OCI-LY7 (cell line): ENCODE data around the gene ITSN1. TPM values are rescaled to one million over a fixed set of nuclear protein-coding genes. Genes with fewer than 3 reads are reported as not detected.

ENCODE experiments used
- BruUV-seq: library from RNA; stranded (reverse); fragments of 400-500 nt; replicated peaks from 2 replicates; lab custom pipeline; 2021; lab: Mats Ljungman, UMichigan
- CTCF ChIA-PET: fragments of 300-600 bp; sonication (Branson Sonifier 250); formaldehyde crosslinking; loops from one replicate; lab custom pipeline; 2022; ENCODE audit warnings: antibody characterized with exemption; ENCODE audit not compliant: unreplicated experiment; lab: Charles Lee
- POLR2A ChIA-PET: fragments of 300-600 bp; sonication (Branson Sonifier 250); formaldehyde crosslinking; loops from one replicate; lab custom pipeline; 2022; ENCODE audit warnings: antibody characterized with exemption; lab: Charles Lee
- DNase-seq: peaks from one replicate; pipeline ENCODE4 v3.0.0-alpha.2; 2015; ENCODE audit warnings: low spot score
- H2AFZ ChIP-seq: fragments of 200-600 bp; sonication (generic), shearing (Covaris generic); 2 replicates; pipeline ENCODE4 v1.6.1; 2014; ENCODE audit warnings: mild to moderate bottlenecking, antibody characterized with exemption, low read length, moderate library complexity
- H3K27ac ChIP-seq: fragments of 200-600 bp; sonication (generic); 2 replicates; pipeline ENCODE4 v1.5.1; 2014; ENCODE audit warnings: mixed run types, low read depth, mild to moderate bottlenecking, moderate library complexity, low read length, inconsistent platforms; ENCODE audit not compliant: poor library complexity, severe bottlenecking
- H3K36me3 ChIP-seq: fragments of 200-600 bp; sonication (generic); 2 replicates; pipeline ENCODE4 v1.6.1; 2014; ENCODE audit warnings: mild to moderate bottlenecking, antibody characterized with exemption, low read length, moderate library complexity, mixed read lengths; ENCODE audit not compliant: insufficient read depth
- H3K4me1 ChIP-seq: fragments of 200-600 bp; sonication (generic); 2 replicates; pipeline ENCODE4 v1.5.1; 2014; ENCODE audit warnings: mild to moderate bottlenecking, low read length; ENCODE audit not compliant: insufficient read depth, poor library complexity, severe bottlenecking
- H3K4me2 ChIP-seq: fragments of 200-600 bp; sonication (generic); 2 replicates; pipeline ENCODE4 v1.6.1; 2014; ENCODE audit warnings: mild to moderate bottlenecking, low read length
- H3K4me3 ChIP-seq: fragments of 200-600 bp; sonication (generic); 2 replicates; pipeline ENCODE4 v1.5.1; 2014; ENCODE audit warnings: mild to moderate bottlenecking, low read depth, low read length; ENCODE audit not compliant: poor library complexity, severe bottlenecking
- H3K79me2 ChIP-seq: fragments of 200-600 bp; sonication (generic); 2 replicates; pipeline ENCODE4 v1.6.1; 2016; ENCODE audit warnings: low read depth, mild to moderate bottlenecking, low read length, moderate library complexity, mixed read lengths; ENCODE audit not compliant: insufficient read depth
- H3K9me2 ChIP-seq: fragments of 200-600 bp; sonication (generic); 2 replicates; pipeline ENCODE4 v1.6.1; 2016; ENCODE audit warnings: mild to moderate bottlenecking, low read length, mixed read lengths; ENCODE audit not compliant: insufficient read depth
- H3K9me3 ChIP-seq: fragments of 200-600 bp; sonication (generic); 2 replicates; pipeline ENCODE4 v1.6.1; 2014; ENCODE audit warnings: mild to moderate bottlenecking, mixed run types, low read length, mixed read lengths
- H4K20me1 ChIP-seq: fragments of 200-600 bp; sonication (generic); 2 replicates; pipeline ENCODE4 v1.6.1; 2014; ENCODE audit warnings: mild to moderate bottlenecking, antibody characterized with exemption, low read length, moderate library complexity, mixed read lengths; ENCODE audit not compliant: insufficient read depth
- EZH2phosphoT487 ChIP-seq: fragments of 200-600 bp; sonication (generic); IDR thresholded peaks from 2 replicates; pipeline ENCODE4 v1.6.1; 2018; ENCODE audit warnings: low read depth, borderline replicate concordance, mild to moderate bottlenecking, mixed run types, antibody characterized with exemption, low read length, moderate library complexity, mixed read lengths
- intact Hi-C: fragments of 100-400 bp; cut with micrococcal nuclease; formaldehyde crosslinking; loops from one replicate; pipeline ENCODE4 v1.10.0; 2022; ENCODE audit not compliant: unreplicated experiment
- total RNA-seq, 2 experiments: library from RNA; depleted of rRNA in 1 of 2; stranded (reverse); fragments of >200 nt in 1 of 2; shearing (Covaris generic) in 1 of 2; gene quantifications; 2 replicates each; pipeline ENCODE4 v1.2.3, GENCODE V29; 2014 to 2022
- TF ChIP-seq, protein P1 (sequence below): fragments of 200-600 bp; sonication (generic); conservative IDR thresholded peaks from 2 replicates; pipeline ENCODE4 v1.5.1; 2014; ENCODE audit warnings: mild to moderate bottlenecking, antibody characterized with exemption, low read length, moderate library complexity, mixed read lengths

Gene ITSN1
- total RNA-seq, 2 experiments from 2014 or later = 0.60 to 5.9 TPM

GRCh38 chr21:33753886-33754285 lies 111.6 kb downstream of the ITSN1 start:
- H3K4me1 ChIP-seq = no peaks in the 10 kb centered on the region
- H3K79me2 ChIP-seq = no peaks in the 10 kb centered on the region
- POLR2A ChIA-PET = no interaction called here
- TF ChIP-seq EZH2phosphoT487 = no peak
- TF ChIP-seq, protein P1, sequence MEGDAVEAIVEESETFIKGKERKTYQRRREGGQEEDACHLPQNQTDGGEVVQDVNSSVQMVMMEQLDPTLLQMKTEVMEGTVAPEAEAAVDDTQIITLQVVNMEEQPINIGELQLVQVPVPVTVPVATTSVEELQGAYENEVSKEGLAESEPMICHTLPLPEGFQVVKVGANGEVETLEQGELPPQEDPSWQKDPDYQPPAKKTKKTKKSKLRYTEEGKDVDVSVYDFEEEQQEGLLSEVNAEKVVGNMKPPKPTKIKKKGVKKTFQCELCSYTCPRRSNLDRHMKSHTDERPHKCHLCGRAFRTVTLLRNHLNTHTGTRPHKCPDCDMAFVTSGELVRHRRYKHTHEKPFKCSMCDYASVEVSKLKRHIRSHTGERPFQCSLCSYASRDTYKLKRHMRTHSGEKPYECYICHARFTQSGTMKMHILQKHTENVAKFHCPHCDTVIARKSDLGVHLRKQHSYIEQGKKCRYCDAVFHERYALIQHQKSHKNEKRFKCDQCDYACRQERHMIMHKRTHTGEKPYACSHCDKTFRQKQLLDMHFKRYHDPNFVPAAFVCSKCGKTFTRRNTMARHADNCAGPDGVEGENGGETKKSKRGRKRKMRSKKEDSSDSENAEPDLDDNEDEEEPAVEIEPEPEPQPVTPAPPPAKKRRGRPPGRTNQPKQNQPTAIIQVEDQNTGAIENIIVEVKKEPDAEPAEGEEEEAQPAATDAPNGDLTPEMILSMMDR = no peak
- CTCF ChIA-PET = no interaction called here
- H2AFZ ChIP-seq = no peak overlapping the region
- no peaks in the 10 kb centered on the region for H4K20me1 ChIP-seq
- H3K9me3 ChIP-seq = no peaks in the 10 kb centered on the region
- no TSS peak for BruUV-seq
- intact Hi-C loops = no loop called here
- no peak overlapping the region for H3K4me2 ChIP-seq
- DNase-seq = no peak
- H3K27ac ChIP-seq = no peak overlapping the region
- H3K4me3 ChIP-seq = no peak overlapping the region
- H3K9me2 ChIP-seq = no peaks in the 10 kb centered on the region
- no peaks in the 10 kb centered on the region for H3K36me3 ChIP-seq

GRCh38 chr21:33754481-33754880 lies 112.2 kb downstream of the ITSN1 start:
- BruUV-seq = no TSS peak
- Histone ChIP-seq H3K9me2 (no peaks in the 10 kb centered on the region), H3K79me2 (no peaks in the 10 kb centered on the region), H3K4me3 (no peak overlapping the region), H3K9me3 (no peaks in the 10 kb centered on the region), H3K36me3 (no peaks in the 10 kb centered on the region), H4K20me1 (no peaks in the 10 kb centered on the region), H2AFZ (no peak overlapping the region), H3K4me1 (no peaks in the 10 kb centered on the region), H3K4me2 (no peak overlapping the region), H3K27ac (no peak overlapping the region)
- TF ChIP-seq, protein P1 = no peak
- TF ChIP-seq EZH2phosphoT487 = no peak
- intact Hi-C loops = no loop called here
- CTCF ChIA-PET = no interaction called here
- POLR2A ChIA-PET = no interaction called here
- no peak for DNase-seq

- BruUV-seq = no TSS peak
- H3K4me1 ChIP-seq = no peaks in the 10 kb centered on the region
- H2AFZ ChIP-seq = no peak overlapping the region
- ChIA-PET CTCF (no interaction called here), POLR2A (no interaction called here)
- no peak overlapping the region for H3K4me3 ChIP-seq
- H3K79me2 ChIP-seq = no peaks in the 10 kb centered on the region
- H4K20me1 ChIP-seq = no peaks in the 10 kb centered on the region
- H3K9me3 ChIP-seq = no peaks in the 10 kb centered on the region
- TF ChIP-seq EZH2phosphoT487 = no peak
- TF ChIP-seq, protein P1 = no peak
- H3K9me2 ChIP-seq = no peaks in the 10 kb centered on the region
- H3K36me3 ChIP-seq = no peaks in the 10 kb centered on the region
- intact Hi-C loops = no loop called here
- H3K4me2 ChIP-seq = no peak overlapping the region
- no peak overlapping the region for H3K27ac ChIP-seq
- no peak for DNase-seq
Measured at GRCh38 chr21:33755354-33755753, 113.1 kb downstream of the ITSN1 start.
